Endodermal cell (in vitro differentiated cells): ENCODE results near the gene KLF3. TPM values are rescaled to one million over a fixed set of nuclear protein-coding genes. Genes with fewer than 3 reads are reported as not detected.
A peak's percentile ranks its signal among the peaks of the same experiment; 100 is the strongest.

ENCODE experiments used
- DNase-seq: peaks from one replicate; pipeline ENCODE4 v3.0.0-alpha.2; 2017
- H3K27ac ChIP-seq: 2 replicates; pipeline ENCODE4 v1.5.1; 2013; ENCODE audit warnings: mild to moderate bottlenecking, low read depth, low read length, moderate library complexity
- H3K27me3 ChIP-seq: 2 replicates; pipeline ENCODE4 v1.6.1; 2013; ENCODE audit warnings: mild to moderate bottlenecking, low read length, moderate library complexity; ENCODE audit not compliant: insufficient read depth, control insufficient read depth, poor library complexity, severe bottlenecking
- H3K36me3 ChIP-seq: 2 replicates; pipeline ENCODE4 v1.7.0; 2013; ENCODE audit warnings: mild to moderate bottlenecking, low read length, moderate library complexity; ENCODE audit not compliant: control insufficient read depth, insufficient read depth
- H3K4me1 ChIP-seq: one replicate; pipeline ENCODE4 v1.7.0; 2013; ENCODE audit warnings: low read length; ENCODE audit not compliant: control insufficient read depth, insufficient read depth
- H3K4me3 ChIP-seq: 2 replicates; pipeline ENCODE4 v1.5.1; 2013; ENCODE audit warnings: mild to moderate bottlenecking, low read length, moderate library complexity
- H3K9ac ChIP-seq: 2 replicates; pipeline ENCODE4 v1.6.1; 2013; ENCODE audit warnings: mild to moderate bottlenecking, low read length, moderate library complexity; ENCODE audit not compliant: poor library complexity, severe bottlenecking; ENCODE audit errors: extremely low read depth
- H3K9me3 ChIP-seq: 2 replicates; pipeline ENCODE4 v1.6.1; 2013; ENCODE audit warnings: mild to moderate bottlenecking, low read length, moderate library complexity; ENCODE audit not compliant: control insufficient read depth
- H3K27ac Mint-ChIP-seq: 2 replicates; pipeline ENCODE4 v1.8.0; 2020; ENCODE audit warnings: mixed read lengths
- H3K27me3 Mint-ChIP-seq: 2 replicates; pipeline ENCODE4 v1.8.0; 2021; ENCODE audit warnings: mild to moderate bottlenecking, mixed read lengths; ENCODE audit not compliant: insufficient read depth
- H3K36me3 Mint-ChIP-seq: 2 replicates; pipeline ENCODE4 v1.8.0; 2020; ENCODE audit warnings: low read depth, mixed read lengths
- H3K4me1 Mint-ChIP-seq: 2 replicates; pipeline ENCODE4 v1.8.0; 2020; ENCODE audit warnings: mixed read lengths
- H3K4me3 Mint-ChIP-seq: 2 replicates; pipeline ENCODE4 v1.8.0; 2020; ENCODE audit warnings: mild to moderate bottlenecking, moderate library complexity, mixed read lengths
- H3K9me3 Mint-ChIP-seq: 2 replicates; pipeline ENCODE4 v1.8.0; 2020; ENCODE audit warnings: mild to moderate bottlenecking, mixed read lengths
- CTCF ChIP-seq: fragments of 200-600 bp; sonication (generic); conservative IDR thresholded peaks from 2 replicates; pipeline ENCODE4 v1.5.0; 2021; ENCODE audit warnings: antibody characterized with exemption, mild to moderate bottlenecking
- WGBS, 2 experiments: methylation state at CpG; one replicate each; pipeline versions ENCODE4 v1.1.5 to v1.1.7; 2013; ENCODE audit warnings: missing lambda C conversion rate in 2 of 2, mixed read lengths in 1 of 2; ENCODE audit not compliant: insufficient coverage in 1 of 2, insufficient read length in 1 of 2; 5-methylcytosine and 5-hydroxymethylcytosine counted together
- long read RNA-seq, 4 experiments: library from polyadenylated mRNA in 2 of 4; library from RNA in 1 of 4; library from capped mRNA in 1 of 4; stranded (forward) in 3 of 4; unstranded in 1 of 4; transcript quantifications; one replicate each; pipeline ENCODE4 v2.0.0, GENCODE V29; 2020 to 2021; ENCODE audit warnings: inconsistent platforms in 1 of 4
- polyA plus RNA-seq, 2 experiments: library from polyadenylated mRNA; stranded (reverse); fragments of 50-300 nt; gene quantifications; one replicate each; pipeline ENCODE4 v1.2.3, GENCODE V29; 2013
- total RNA-seq, 2 donors: library from RNA; stranded (reverse); fragmentation: NEBNext Ultra II Directional in 1 of 2; extraction: Animal tissue kit (Norgen Biotek cat#: 25700) in 1 of 2; gene quantifications; 2 replicates in 1 of 2; 3 replicates in 1 of 2; pipeline ENCODE4 v1.2.1, GENCODE V29; 2021

Gene KLF3
- total RNA-seq: 10 to 100 TPM; 20.7 to 28.2 TPM
- polyA plus RNA-seq (2013, experiment 1 of 2): 38.0 TPM
- 38.5 TPM for polyA plus RNA-seq (2013, experiment 2 of 2)
- long read RNA-seq, experiment 1, full-length matches to known transcripts: 1 of 6 reads
- long read RNA-seq, experiment 1, partial matches to known transcripts: 2 of 6 reads
- long read RNA-seq, experiment 1, other reads (novel, unspliced or antisense): 3 of 6 reads
- long read RNA-seq, experiment 2, full-length matches to known transcripts: 24 of 37 reads
- long read RNA-seq, experiment 2, partial matches to known transcripts: 3 of 37 reads
- long read RNA-seq, experiment 2, other reads (novel, unspliced or antisense): 10 of 37 reads
- long read RNA-seq, experiment 3, full-length matches to known transcripts: 7 of 12 reads
- long read RNA-seq, experiment 3, partial matches to known transcripts: 2 of 12 reads
- long read RNA-seq, experiment 3, other reads (novel, unspliced or antisense): 3 of 12 reads
- long read RNA-seq, experiment 4: 0 reads

- no peaks in the 10 kb centered on the region for H3K9me3 Mint-ChIP-seq
- Histone ChIP-seq H3K9ac (peak within 1 kb of the TSS; percentile 84), H3K27ac (peak within 1 kb of the TSS; percentile 91), H3K4me3 (peak within 1 kb of the TSS; percentile 87), H3K27me3 (no peaks in the 10 kb centered on the region), H3K9me3 (no peaks in the 10 kb centered on the region), H3K4me1 (peaks cover 16% of the 10 kb centered on the region), H3K36me3 (no peaks in the 10 kb centered on the region)
- TF ChIP-seq CTCF: no peak
- H3K27ac Mint-ChIP-seq: peak within 1 kb of the TSS; percentile 94
- H3K4me3 Mint-ChIP-seq: peak within 1 kb of the TSS; percentile 85
- H3K27me3 Mint-ChIP-seq: peaks cover 7% of the 10 kb centered on the region
- 0% methylated on average over 15 to 105 of the region's 110 CpGs for WGBS, 2 experiments
- peaks cover 31% of the 10 kb centered on the region for H3K4me1 Mint-ChIP-seq
- DNase-seq: peak; percentile 94
- no peaks in the 10 kb centered on the region for H3K36me3 Mint-ChIP-seq
Observed at GRCh38 chr4:38663801-38664705, at the start of gene KLF3. KLF3 (plus strand) TSS chr4:38664199; CDS start chr4:38680626, 16,427 bp downstream.

- Mint-ChIP-seq H3K4me3 (no peak overlapping the region), H3K27ac (no peak overlapping the region), H3K9me3 (no peaks in the 10 kb centered on the region), H3K27me3 (no peaks in the 10 kb centered on the region), H3K4me1 (peaks cover 8% of the 10 kb centered on the region), H3K36me3 (no peaks in the 10 kb centered on the region)
- H3K27me3 ChIP-seq: no peaks in the 10 kb centered on the region
- DNase-seq: no peak
- H3K27ac ChIP-seq: no peak overlapping the region
- H3K9ac ChIP-seq: no peak overlapping the region
- H3K36me3 ChIP-seq: no peaks in the 10 kb centered on the region
- WGBS, 2 experiments: 98 to 100% methylated on average over 2 to 4 of the region's 4 CpGs
- H3K4me1 ChIP-seq: no peaks in the 10 kb centered on the region
- no peak overlapping the region for H3K4me3 ChIP-seq
- TF ChIP-seq CTCF: no peak
- H3K9me3 ChIP-seq: no peaks in the 10 kb centered on the region
Observed at GRCh38 chr4:38614231-38614630, 49.8 kb upstream of the KLF3 start.

- H3K4me1 ChIP-seq: no peaks in the 10 kb centered on the region
- Mint-ChIP-seq H3K4me1 (peaks cover 4% of the 10 kb centered on the region), H3K27me3 (no peaks in the 10 kb centered on the region), H3K36me3 (no peaks in the 10 kb centered on the region), H3K4me3 (no peak overlapping the region), H3K27ac (no peak overlapping the region), H3K9me3 (no peaks in the 10 kb centered on the region)
- no peak for DNase-seq
- H3K9me3 ChIP-seq: no peaks in the 10 kb centered on the region
- H3K9ac ChIP-seq: no peak overlapping the region
- H3K36me3 ChIP-seq: no peaks in the 10 kb centered on the region
- TF ChIP-seq CTCF: no peak
- 91 to 100% methylated on average over 2 to 5 of the region's 5 CpGs for WGBS, 2 experiments
- H3K27me3 ChIP-seq: no peaks in the 10 kb centered on the region
- no peak overlapping the region for H3K4me3 ChIP-seq
- no peak overlapping the region for H3K27ac ChIP-seq
Observed at GRCh38 chr4:38615847-38616246, 48.2 kb upstream of the KLF3 start.
